OCI-LY7 (cell line): ENCODE measurements around the gene AFF3. TPM values are rescaled to one million over a fixed set of nuclear protein-coding genes. Genes with fewer than 3 reads are reported as not detected.

Experiments
- BruUV-seq: library from RNA; stranded (reverse); fragments of 400-500 nt; replicated peaks from 2 replicates; lab custom pipeline; 2021; lab: Mats Ljungman, UMichigan
- CTCF ChIA-PET: fragments of 300-600 bp; sonication (Branson Sonifier 250); formaldehyde crosslinking; loops from one replicate; lab custom pipeline; 2022; ENCODE audit warnings: antibody characterized with exemption; ENCODE audit not compliant: unreplicated experiment; lab: Charles Lee
- POLR2A ChIA-PET: fragments of 300-600 bp; sonication (Branson Sonifier 250); formaldehyde crosslinking; loops from one replicate; lab custom pipeline; 2022; ENCODE audit warnings: antibody characterized with exemption; lab: Charles Lee
- DNase-seq: peaks from one replicate; pipeline ENCODE4 v3.0.0-alpha.2; 2015; ENCODE audit warnings: low spot score
- H2AFZ ChIP-seq: fragments of 200-600 bp; sonication (generic), shearing (Covaris generic); 2 replicates; pipeline ENCODE4 v1.6.1; 2014; ENCODE audit warnings: mild to moderate bottlenecking, antibody characterized with exemption, low read length, moderate library complexity
- H3K27ac ChIP-seq: fragments of 200-600 bp; sonication (generic); 2 replicates; pipeline ENCODE4 v1.5.1; 2014; ENCODE audit warnings: mixed run types, low read depth, mild to moderate bottlenecking, moderate library complexity, low read length, inconsistent platforms; ENCODE audit not compliant: poor library complexity, severe bottlenecking
- H3K36me3 ChIP-seq: fragments of 200-600 bp; sonication (generic); 2 replicates; pipeline ENCODE4 v1.6.1; 2014; ENCODE audit warnings: mild to moderate bottlenecking, antibody characterized with exemption, low read length, moderate library complexity, mixed read lengths; ENCODE audit not compliant: insufficient read depth
- H3K4me1 ChIP-seq: fragments of 200-600 bp; sonication (generic); 2 replicates; pipeline ENCODE4 v1.5.1; 2014; ENCODE audit warnings: mild to moderate bottlenecking, low read length; ENCODE audit not compliant: insufficient read depth, poor library complexity, severe bottlenecking
- H3K4me2 ChIP-seq: fragments of 200-600 bp; sonication (generic); 2 replicates; pipeline ENCODE4 v1.6.1; 2014; ENCODE audit warnings: mild to moderate bottlenecking, low read length
- H3K4me3 ChIP-seq: fragments of 200-600 bp; sonication (generic); 2 replicates; pipeline ENCODE4 v1.5.1; 2014; ENCODE audit warnings: mild to moderate bottlenecking, low read depth, low read length; ENCODE audit not compliant: poor library complexity, severe bottlenecking
- H3K79me2 ChIP-seq: fragments of 200-600 bp; sonication (generic); 2 replicates; pipeline ENCODE4 v1.6.1; 2016; ENCODE audit warnings: low read depth, mild to moderate bottlenecking, low read length, moderate library complexity, mixed read lengths; ENCODE audit not compliant: insufficient read depth
- H3K9me2 ChIP-seq: fragments of 200-600 bp; sonication (generic); 2 replicates; pipeline ENCODE4 v1.6.1; 2016; ENCODE audit warnings: mild to moderate bottlenecking, low read length, mixed read lengths; ENCODE audit not compliant: insufficient read depth
- H3K9me3 ChIP-seq: fragments of 200-600 bp; sonication (generic); 2 replicates; pipeline ENCODE4 v1.6.1; 2014; ENCODE audit warnings: mild to moderate bottlenecking, mixed run types, low read length, mixed read lengths
- H4K20me1 ChIP-seq: fragments of 200-600 bp; sonication (generic); 2 replicates; pipeline ENCODE4 v1.6.1; 2014; ENCODE audit warnings: mild to moderate bottlenecking, antibody characterized with exemption, low read length, moderate library complexity, mixed read lengths; ENCODE audit not compliant: insufficient read depth
- EZH2phosphoT487 ChIP-seq: fragments of 200-600 bp; sonication (generic); IDR thresholded peaks from 2 replicates; pipeline ENCODE4 v1.6.1; 2018; ENCODE audit warnings: low read depth, borderline replicate concordance, mild to moderate bottlenecking, mixed run types, antibody characterized with exemption, low read length, moderate library complexity, mixed read lengths
- intact Hi-C: fragments of 100-400 bp; cut with micrococcal nuclease; formaldehyde crosslinking; loops from one replicate; pipeline ENCODE4 v1.10.0; 2022; ENCODE audit not compliant: unreplicated experiment
- total RNA-seq, 2 experiments: library from RNA; depleted of rRNA in 1 of 2; stranded (reverse); fragments of >200 nt in 1 of 2; shearing (Covaris generic) in 1 of 2; gene quantifications; 2 replicates each; pipeline ENCODE4 v1.2.3, GENCODE V29; 2014 to 2022
- TF ChIP-seq, protein P1 (sequence below): fragments of 200-600 bp; sonication (generic); conservative IDR thresholded peaks from 2 replicates; pipeline ENCODE4 v1.5.1; 2014; ENCODE audit warnings: mild to moderate bottlenecking, antibody characterized with exemption, low read length, moderate library complexity, mixed read lengths

Gene AFF3
- total RNA-seq, 2 experiments from 2014 or later = 131 to 133 TPM

DNA sequence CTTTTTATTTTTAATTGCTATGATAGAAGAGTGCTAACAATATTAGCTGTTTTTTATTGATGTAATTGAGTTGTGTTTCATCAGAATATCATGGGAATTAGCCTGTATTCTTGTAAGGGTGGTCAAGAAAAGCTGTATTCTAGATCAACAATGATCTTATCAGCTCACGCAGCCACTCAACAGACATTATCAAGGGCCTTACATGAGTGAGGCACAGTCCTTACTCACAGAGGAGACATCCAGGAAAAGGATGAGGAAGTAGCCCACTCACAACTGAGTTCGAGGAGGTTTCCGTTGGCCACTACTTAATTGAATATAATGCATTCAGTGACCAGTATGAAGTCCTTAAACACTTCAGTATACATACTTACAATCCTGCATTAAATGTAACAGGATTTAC is 152.5 kb downstream of the AFF3 start:
- TF ChIP-seq, protein P1, sequence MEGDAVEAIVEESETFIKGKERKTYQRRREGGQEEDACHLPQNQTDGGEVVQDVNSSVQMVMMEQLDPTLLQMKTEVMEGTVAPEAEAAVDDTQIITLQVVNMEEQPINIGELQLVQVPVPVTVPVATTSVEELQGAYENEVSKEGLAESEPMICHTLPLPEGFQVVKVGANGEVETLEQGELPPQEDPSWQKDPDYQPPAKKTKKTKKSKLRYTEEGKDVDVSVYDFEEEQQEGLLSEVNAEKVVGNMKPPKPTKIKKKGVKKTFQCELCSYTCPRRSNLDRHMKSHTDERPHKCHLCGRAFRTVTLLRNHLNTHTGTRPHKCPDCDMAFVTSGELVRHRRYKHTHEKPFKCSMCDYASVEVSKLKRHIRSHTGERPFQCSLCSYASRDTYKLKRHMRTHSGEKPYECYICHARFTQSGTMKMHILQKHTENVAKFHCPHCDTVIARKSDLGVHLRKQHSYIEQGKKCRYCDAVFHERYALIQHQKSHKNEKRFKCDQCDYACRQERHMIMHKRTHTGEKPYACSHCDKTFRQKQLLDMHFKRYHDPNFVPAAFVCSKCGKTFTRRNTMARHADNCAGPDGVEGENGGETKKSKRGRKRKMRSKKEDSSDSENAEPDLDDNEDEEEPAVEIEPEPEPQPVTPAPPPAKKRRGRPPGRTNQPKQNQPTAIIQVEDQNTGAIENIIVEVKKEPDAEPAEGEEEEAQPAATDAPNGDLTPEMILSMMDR = no peak
- no peak for TF ChIP-seq EZH2phosphoT487
- CTCF ChIA-PET = no interaction called here
- H2AFZ ChIP-seq = no peak overlapping the region
- peaks cover 3% of the 10 kb centered on the region; the same call in 1 of the 2 replicates for H4K20me1 ChIP-seq
- POLR2A ChIA-PET = interaction anchor here (1.5 kb wide), 1 partner anchor 13 kb away, joined by 7 read pairs; no protein-coding TSS in a partner anchor
- no TSS peak for BruUV-seq
- DNase-seq = no peak
- H3K9me2 ChIP-seq = no peaks in the 10 kb centered on the region
- H3K36me3 ChIP-seq = peaks cover 77% of the 10 kb centered on the region
- no peaks in the 10 kb centered on the region for H3K9me3 ChIP-seq
- H3K79me2 ChIP-seq = no peaks in the 10 kb centered on the region
- intact Hi-C loops = no loop called here
- no peak overlapping the region for H3K27ac ChIP-seq
- H3K4me3 ChIP-seq = no peak overlapping the region
- H3K4me1 ChIP-seq = no peaks in the 10 kb centered on the region
- H3K4me2 ChIP-seq = no peak overlapping the region

DNA sequence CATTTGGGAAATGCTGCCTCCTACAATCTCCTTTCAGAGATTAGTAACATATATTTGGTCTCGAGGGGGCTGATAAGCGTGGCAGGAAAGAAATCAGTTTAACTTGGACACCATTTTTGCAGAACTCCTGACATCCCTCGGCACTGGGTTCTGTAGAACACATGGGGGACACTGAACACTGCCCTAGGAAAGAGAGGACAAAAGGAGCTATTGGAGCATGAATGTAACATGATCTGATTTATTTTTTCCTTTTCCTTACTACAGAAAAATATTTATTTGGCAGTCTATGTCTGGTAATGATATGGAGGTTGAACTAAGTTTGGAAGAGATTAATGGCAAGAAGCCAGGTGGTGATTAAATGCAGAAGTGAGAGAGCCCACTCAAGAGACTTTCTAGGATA is 153.8 kb downstream of the AFF3 start:
- H3K4me1 ChIP-seq = no peaks in the 10 kb centered on the region
- TF ChIP-seq, protein P1 = no peak
- TF ChIP-seq EZH2phosphoT487 = no peak
- BruUV-seq = no TSS peak
- H3K4me2 ChIP-seq = no peak overlapping the region
- CTCF ChIA-PET = no interaction called here
- H3K36me3 ChIP-seq = peaks cover 78% of the 10 kb centered on the region
- peaks cover 3% of the 10 kb centered on the region; the same call in 1 of the 2 replicates for H4K20me1 ChIP-seq
- H3K27ac ChIP-seq = no peak overlapping the region
- intact Hi-C loops = no loop called here
- H2AFZ ChIP-seq = no peak overlapping the region
- no peaks in the 10 kb centered on the region for H3K9me3 ChIP-seq
- H3K4me3 ChIP-seq = no peak overlapping the region
- POLR2A ChIA-PET = interaction anchor here (0.5 to 1.3 kb wide), 2 partner anchors 11 to 169 kb away, joined by 3 to 4 read pairs; no protein-coding TSS in a partner anchor
- H3K9me2 ChIP-seq = no peaks in the 10 kb centered on the region
- DNase-seq = no peak
- no peaks in the 10 kb centered on the region for H3K79me2 ChIP-seq

DNA sequence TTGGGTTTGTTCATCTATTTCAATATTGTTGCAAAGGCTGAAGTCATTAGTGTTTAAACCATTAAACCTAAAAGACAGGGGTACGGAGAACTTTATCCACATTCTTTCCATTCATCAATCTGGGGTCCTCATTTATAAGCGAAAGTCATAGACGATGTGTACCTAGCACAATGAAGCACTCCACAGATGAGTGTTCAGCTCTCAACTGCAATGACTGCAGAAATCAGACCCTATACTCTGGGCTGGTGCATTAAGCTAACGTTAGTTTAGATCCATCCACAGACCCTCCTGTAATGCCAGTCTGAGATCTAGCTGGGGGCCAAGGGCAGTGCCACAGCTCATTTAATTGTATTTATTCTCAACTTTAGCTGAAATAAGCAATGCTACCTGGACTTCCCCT is 155.2 kb downstream of the AFF3 start:
- Histone ChIP-seq H3K36me3 (peaks cover 84% of the 10 kb centered on the region), H3K4me1 (no peaks in the 10 kb centered on the region), H4K20me1 (no peaks in the 10 kb centered on the region), H3K79me2 (no peaks in the 10 kb centered on the region), H3K4me2 (no peak overlapping the region), H3K27ac (no peak overlapping the region), H3K4me3 (no peak overlapping the region), H2AFZ (no peak overlapping the region), H3K9me2 (no peaks in the 10 kb centered on the region), H3K9me3 (no peaks in the 10 kb centered on the region)
- CTCF ChIA-PET = interaction anchor here (0.6 kb wide), 1 partner anchor 260 kb away, joined by 3 read pairs; no protein-coding TSS in a partner anchor
- BruUV-seq = no TSS peak
- no peak for DNase-seq
- POLR2A ChIA-PET = interaction anchor here (1.2 to 1.3 kb wide), 2 partner anchors 9 to 26 kb away, joined by 3 to 4 read pairs; no protein-coding TSS in a partner anchor
- TF ChIP-seq, protein P1 = no peak
- TF ChIP-seq EZH2phosphoT487 = no peak
- intact Hi-C loops = no loop called here
